GM04504 (cell line): ENCODE measurements around the gene DUSP22.
A peak's percentile ranks its signal among the peaks of the same experiment; 100 is the strongest.
"Not testable (repeated sequence)": the region's sequence is repeated elsewhere in the genome, so short reads cannot be mapped to it uniquely, and the experiment has no call there.

ENCODE experiments used
- DNase-seq: peaks from one replicate; pipeline ENCODE4 v3.0.0-alpha.2; 2012; ENCODE audit warnings: low read depth

DUSP22 gene

DNA sequence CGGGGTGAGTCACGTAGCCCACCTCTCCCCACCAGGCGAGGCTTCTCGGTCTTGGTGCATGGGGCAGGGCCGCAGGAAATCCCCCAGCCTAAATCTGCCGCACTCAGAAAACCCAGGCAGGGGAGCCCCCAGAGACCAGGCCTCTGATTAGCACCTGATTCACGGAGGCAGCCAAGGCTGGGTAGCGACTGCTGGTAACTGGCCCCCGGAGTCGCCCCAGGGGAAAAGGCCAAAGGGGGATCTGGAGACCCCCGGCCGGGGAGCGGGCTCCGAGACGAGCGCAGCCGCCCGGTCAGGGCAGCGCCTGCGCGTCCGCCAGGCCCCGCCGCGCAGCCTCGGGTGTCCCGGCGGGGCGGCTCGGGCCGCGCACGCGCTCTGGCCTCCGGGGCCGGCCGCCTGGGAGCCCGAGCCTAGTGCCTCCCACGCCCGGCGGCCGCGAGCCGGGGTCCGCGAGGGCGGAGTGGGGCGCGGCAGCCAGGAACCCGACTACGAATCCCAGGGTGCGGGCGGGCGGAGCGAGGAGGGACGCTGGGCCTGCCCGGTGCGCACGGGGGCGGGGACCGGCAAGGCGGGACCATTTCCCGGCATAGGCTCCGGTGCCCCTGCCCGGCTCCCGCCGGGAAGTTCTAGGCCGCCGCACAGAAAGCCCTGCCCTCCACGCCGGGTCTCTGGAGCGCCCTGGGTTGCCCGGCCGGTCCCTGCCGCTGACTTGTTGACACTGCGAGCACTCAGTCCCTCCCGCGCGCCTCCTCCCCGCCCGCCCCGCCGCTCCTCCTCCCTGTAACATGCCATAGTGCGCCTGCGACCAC lies at the start of gene DUSP22:
DUSP22 (plus strand) TSS at position 791 of the 809 bp plus-strand sequence. CDS start 53 bp downstream, outside the sequence.
- peak; percentile 71 for DNase-seq

- no peak for DNase-seq
Observed at GRCh38 chr6:246352-246751, 45.9 kb upstream of the DUSP22 start.

GRCh38 chr6:247351-247750 lies 44.9 kb upstream of the DUSP22 start:
- DNase-seq: no peak

DNA sequence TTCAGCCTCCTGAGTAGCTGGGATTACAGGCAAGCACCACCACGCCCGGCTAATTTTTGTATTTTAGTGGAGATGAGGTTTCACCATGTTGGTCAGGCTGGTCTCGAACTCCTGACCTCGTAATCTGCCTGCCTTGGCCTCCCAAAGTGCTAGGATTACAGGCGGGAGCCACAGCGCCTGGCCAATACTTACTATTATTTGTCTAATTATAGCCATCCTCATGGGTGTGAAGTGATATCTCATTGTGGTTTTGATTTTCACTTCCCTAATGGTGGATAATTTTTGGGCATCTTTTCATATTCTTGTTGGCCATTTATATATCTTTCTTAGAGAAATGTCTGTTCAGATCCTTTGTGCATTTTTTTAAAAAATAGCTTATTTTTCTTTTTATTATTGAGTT lies 44.2 kb upstream of the DUSP22 start:
- not testable (repeated sequence) for DNase-seq

GRCh38 chr6:250676-251075 lies 41.6 kb upstream of the DUSP22 start:
- no peak for DNase-seq

DNA sequence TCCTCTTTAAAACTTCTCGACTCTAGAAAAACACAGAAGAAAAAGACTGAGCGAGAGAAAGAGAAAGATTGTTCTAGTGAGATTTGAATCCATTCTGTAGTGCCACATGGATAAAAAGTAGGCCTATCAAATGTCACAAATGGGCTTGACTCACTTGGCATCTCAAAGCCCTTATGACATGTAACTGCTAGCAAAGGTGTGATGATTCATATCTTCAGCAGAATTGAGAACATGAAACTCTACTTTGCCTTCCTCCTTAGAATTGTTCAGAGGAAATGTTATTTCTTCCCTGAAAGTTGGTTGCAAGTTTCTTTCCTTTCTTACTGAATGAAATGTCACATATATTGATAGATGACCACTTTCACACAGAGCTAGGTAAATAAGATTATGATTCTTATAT lies 40.4 kb upstream of the DUSP22 start:
- DNase-seq: no peak

- DNase-seq: no peak
Observed at GRCh38 chr6:252775-253535, 39.3 kb upstream of the DUSP22 start.

GRCh38 chr6:254016-254415 lies 38.3 kb upstream of the DUSP22 start:
- DNase-seq: no peak

- DNase-seq: no peak
Observed at GRCh38 chr6:255041-255750, 37.1 kb upstream of the DUSP22 start.

GRCh38 chr6:255751-256083 lies 36.6 kb upstream of the DUSP22 start:
- no peak for DNase-seq

GRCh38 chr6:256169-256568 lies 36.1 kb upstream of the DUSP22 start:
- DNase-seq: no peak

DNA sequence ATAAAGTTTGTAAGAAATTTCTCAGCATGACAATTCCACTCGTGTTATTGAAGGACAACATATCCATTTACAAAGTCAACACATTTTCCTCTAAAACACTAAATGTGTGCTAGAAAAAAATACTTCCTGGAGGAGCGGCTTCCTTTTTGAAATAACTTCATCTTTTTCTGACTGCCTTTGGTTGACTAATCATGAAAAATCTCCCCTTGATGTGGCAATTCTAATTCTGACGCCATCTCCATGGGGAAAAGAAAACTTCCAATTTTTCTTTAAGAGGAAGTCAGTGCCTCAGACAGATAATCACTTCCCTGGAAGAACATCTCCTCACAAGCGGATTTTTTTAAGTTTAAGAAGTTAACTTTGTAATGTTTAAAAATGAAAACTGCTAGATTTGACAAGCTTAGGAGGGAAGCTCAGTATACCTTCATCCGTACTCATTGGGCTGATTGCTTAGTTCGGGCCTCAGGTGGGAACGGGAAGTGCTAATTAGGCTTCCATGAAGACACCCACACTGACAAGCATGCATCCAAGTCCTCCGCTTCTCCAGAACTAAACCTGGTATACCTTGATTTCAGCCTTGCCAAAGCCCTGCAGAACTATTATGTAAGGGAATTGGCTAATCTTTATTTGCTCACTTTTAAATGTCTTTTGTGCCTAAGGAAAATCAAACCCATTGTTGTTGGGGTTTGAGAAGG lies 35.1 kb upstream of the DUSP22 start:
- no peak for DNase-seq

- no peak for DNase-seq
Observed at GRCh38 chr6:257774-258173, 34.5 kb upstream of the DUSP22 start.

- no peak for DNase-seq
Observed at GRCh38 chr6:259316-259715, 33.0 kb upstream of the DUSP22 start.

DNA sequence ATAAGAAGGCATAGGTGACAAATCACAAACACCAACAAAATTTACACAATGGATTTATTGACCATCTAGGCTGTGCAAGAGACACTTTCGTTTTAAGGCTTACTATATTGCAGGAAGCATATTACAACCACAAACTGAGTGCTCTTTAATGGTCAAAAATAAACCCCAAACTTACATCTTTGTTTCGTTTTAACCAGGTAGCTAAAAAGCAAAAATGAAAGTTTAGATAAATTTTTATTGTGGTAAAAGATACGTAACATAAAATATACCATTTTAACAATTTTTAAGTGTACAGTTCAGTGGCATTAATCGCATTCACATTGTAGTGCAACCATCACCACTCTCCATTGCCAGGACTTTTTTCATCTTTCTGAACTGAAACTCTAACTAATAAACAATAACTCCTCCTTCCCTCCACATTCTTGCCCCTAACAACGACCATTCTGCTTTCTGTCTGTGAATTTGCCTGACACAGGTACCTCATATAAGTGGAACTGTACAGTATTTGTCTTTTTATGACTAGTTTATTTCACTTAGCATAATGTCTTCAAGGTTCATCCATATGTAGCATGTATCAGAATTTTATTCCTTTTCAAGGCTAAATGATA lies 32.3 kb upstream of the DUSP22 start:
- no peak for DNase-seq

DNA sequence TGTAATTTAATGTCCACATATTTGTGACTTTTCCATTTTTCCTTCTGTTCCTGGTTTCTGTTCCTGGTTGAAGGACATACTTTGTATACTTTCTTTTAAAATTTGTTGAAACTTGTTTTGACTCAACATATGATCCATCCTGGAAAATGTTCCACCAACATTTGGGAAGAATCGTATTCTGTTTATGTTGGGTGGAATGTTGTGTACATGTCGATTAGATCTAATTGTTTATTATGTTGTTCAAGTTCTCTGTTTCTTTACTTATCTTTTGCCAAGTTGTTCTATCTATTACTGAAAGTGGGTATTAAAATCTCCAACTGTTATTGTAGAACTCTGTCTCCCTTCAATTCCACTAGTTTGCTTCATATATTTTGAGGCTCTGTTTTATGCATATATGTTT lies 27.7 kb upstream of the DUSP22 start:
- no peak for DNase-seq

- no peak for DNase-seq
Observed at GRCh38 chr6:268394-268935, 23.8 kb upstream of the DUSP22 start.

- no peak for DNase-seq
Observed at GRCh38 chr6:273551-274058, 18.7 kb upstream of the DUSP22 start.

GRCh38 chr6:277746-278145 lies 14.5 kb upstream of the DUSP22 start:
- DNase-seq: no peak

- no peak for DNase-seq
Observed at GRCh38 chr6:278494-278893, 13.8 kb upstream of the DUSP22 start.

GRCh38 chr6:279341-280029 lies 12.8 kb upstream of the DUSP22 start:
- no peak for DNase-seq
